Measurements from ENCODE around the gene CTNNAL1. TPM values are rescaled to one million over a fixed set of nuclear protein-coding genes. Genes with fewer than 3 reads are reported as not detected.

Gene CTNNAL1
- total and polyA plus RNA-seq, 2 of the 8 experiments (the other 6 are each of a cell fraction or from before 2014, with no cell fraction given): 23.2 to 66.1 TPM

- H3K4ac ChIP-seq (replicated peaks; ENCODE audit: insufficient read length, low read depth, low read length): no peak overlapping the region
- H3K9ac ChIP-seq (replicated peaks in 1 of 4; ENCODE audit: extremely low read depth in 1 of 4, low read depth in 3 of 4, low read length in 3 of 4): no peak overlapping the region
- CTCF ChIA-PET (ENCODE audit: partially characterized antibody): no interaction called here
- no peaks in the 10 kb centered on the region for H3K23me2 ChIP-seq (ENCODE audit: low read depth, low read length)
- no peak overlapping the region for H3K23ac ChIP-seq (ENCODE audit: insufficient read length)
- H4K91ac ChIP-seq (replicated peaks; ENCODE audit: insufficient read length, low read length): no peak overlapping the region
- no peak overlapping the region for H2AFZ ChIP-seq (ENCODE audit: low read length)
- H4K5ac ChIP-seq (ENCODE audit: insufficient read length, low read depth, low read length): no peak overlapping the region
- no peak for DNase-seq (ENCODE audit: low read depth in 1 of 2, low spot score in 2 of 2)
- H2BK5ac ChIP-seq (ENCODE audit: low read depth, low read length): no peak overlapping the region
- peaks cover 7 to 13% of the 10 kb centered on the region in 2 experiments; a peak in 3 of 4 replicates for H3K9me3 ChIP-seq (ENCODE audit: insufficient read depth in 2 of 2, low read depth in 1 of 2, low read length in 1 of 2)
- no peak overlapping the region for H2AK5ac ChIP-seq (ENCODE audit: low read depth, low read length)
- POLR2A ChIA-PET (ENCODE audit: partially characterized antibody): interaction anchor here (0.9 kb wide), 2 partner anchors 106 to 159 kb away, joined by 3 to 6 read pairs; no protein-coding TSS in a partner anchor
- no peak overlapping the region for H2BK12ac ChIP-seq (ENCODE audit: low read depth, low read length)
- no peaks in the 10 kb centered on the region for H3K27me3 ChIP-seq (replicated peaks in 1 of 4; ENCODE audit: control insufficient read depth in 3 of 4, extremely low read depth in 1 of 4, insufficient read depth in 3 of 4, low read length in 3 of 4)
- no peaks in the 10 kb centered on the region for H3K4me1 ChIP-seq (replicated peaks in 1 of 4; ENCODE audit: control insufficient read depth in 3 of 4, insufficient read depth in 4 of 4, low read length in 3 of 4)
- no peak overlapping the region for H3K18ac ChIP-seq (ENCODE audit: extremely low read depth, low read length)
- H3K79me1 ChIP-seq (ENCODE audit: low read depth, low read length): no peaks in the 10 kb centered on the region
- H3K4me3 ChIP-seq (ENCODE audit: extremely low read depth in 1 of 4, insufficient read depth in 2 of 4, low read depth in 3 of 4, low read length in 4 of 4): no peak overlapping the region
- H3K79me2 ChIP-seq (ENCODE audit: control insufficient read depth in 1 of 2, insufficient read depth in 2 of 2, low read length in 2 of 2): peaks cover 0 to 60% of the 10 kb centered on the region in 2 experiments; a peak in 2 of 4 replicates
- no peak overlapping the region for H3K4me2 ChIP-seq (ENCODE audit: insufficient read depth in 1 of 2, low read depth in 2 of 2, low read length in 2 of 2)
- H2BK15ac ChIP-seq (ENCODE audit: low read length): no peak overlapping the region
- no peak overlapping the region for H2BK20ac ChIP-seq (ENCODE audit: low read length)
- peaks cover 0 to 8% (median 2%) of the 10 kb centered on the region in 4 experiments; a peak in 2 of 8 replicates for H3K36me3 ChIP-seq (ENCODE audit: control insufficient read depth in 2 of 4, insufficient read depth in 4 of 4, low read length in 3 of 4)
- FAIRE-seq: no peak
- no peak overlapping the region for H3K14ac ChIP-seq (ENCODE audit: insufficient read length)
- H3K56ac ChIP-seq (replicated peaks; ENCODE audit: insufficient read length, low read depth, low read length): no peak overlapping the region
- WGBS, 2 experiments (ENCODE audit: extremely low coverage in 1 of 2, insufficient coverage in 1 of 2, insufficient read length in 1 of 2, insufficient replicate concordance in 2 of 2, low coverage in 1 of 2, low lambda C conversion rate in 2 of 2, missing lambda C conversion rate in 1 of 2): 85% methylated on average over 3 of the region's 3 CpGs; no CpG with 5 or more reads in 1 of the 2 experiments
- no peak overlapping the region for H3K27ac ChIP-seq (ENCODE audit: low read depth, low read length)
- no peak overlapping the region for H4K8ac ChIP-seq (ENCODE audit: extremely low read depth, insufficient read depth, low read length)
- H4K20me1 ChIP-seq (replicated peaks in 1 of 2; ENCODE audit: control insufficient read depth in 1 of 2, insufficient read depth in 2 of 2, low read length in 2 of 2): peaks cover 2% of the 10 kb centered on the region in 2 experiments
- H2BK120ac ChIP-seq (replicated peaks; ENCODE audit: low read depth, low read length): no peak overlapping the region
- TF ChIP-seq PHF8 (conservative IDR thresholded peaks at IDR 0.05; ENCODE audit: low read depth, low read length): no peak
These were observed 7.6 kb downstream of the CTNNAL1 start for GRCh38 chr9:109005678-109006077.
